HG03558 (cell line): ENCODE results near the gene OVCA2.

Experiments used
- ATAC-seq: cut with Tn5 transposase; IDR thresholded peaks from one replicate; pipeline ENCODE4 v1.9.1; 2021; ENCODE audit warnings: moderate number of reproducible peaks; ENCODE audit not compliant: unreplicated experiment; ENCODE audit errors: extremely low read depth

Gene OVCA2

GRCh38 chr17:2041561-2042389, at the start of gene OVCA2:
TSS of gene OVCA2 (plus strand) at chr17:2042022. CDS start at chr17:2042048, 26 bp downstream.
- no peak for ATAC-seq

- ATAC-seq = no peak
Observed at GRCh38 chr17:1992541-1992940, 49.3 kb upstream of the OVCA2 start.

DNA sequence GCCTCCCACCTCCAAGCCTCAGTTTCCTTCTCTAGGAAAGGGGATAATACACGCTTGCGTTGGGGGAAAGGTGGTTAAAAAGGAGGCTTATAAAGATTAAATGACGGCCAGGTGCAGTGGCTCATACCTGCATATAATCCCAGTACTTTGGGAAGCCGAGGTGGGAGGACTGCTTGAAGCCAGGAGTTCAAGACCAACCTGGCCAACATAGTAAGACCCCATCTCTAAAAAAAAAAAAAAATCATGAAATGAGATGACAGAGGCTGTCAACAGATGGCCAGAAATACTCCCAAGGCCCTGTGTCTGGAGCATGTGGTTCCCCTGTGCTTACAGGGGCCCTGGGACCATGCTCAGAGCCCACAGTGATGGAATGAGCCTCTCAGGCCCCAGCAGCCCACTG, 47.1 kb upstream of the OVCA2 start:
- ATAC-seq = no peak

DNA sequence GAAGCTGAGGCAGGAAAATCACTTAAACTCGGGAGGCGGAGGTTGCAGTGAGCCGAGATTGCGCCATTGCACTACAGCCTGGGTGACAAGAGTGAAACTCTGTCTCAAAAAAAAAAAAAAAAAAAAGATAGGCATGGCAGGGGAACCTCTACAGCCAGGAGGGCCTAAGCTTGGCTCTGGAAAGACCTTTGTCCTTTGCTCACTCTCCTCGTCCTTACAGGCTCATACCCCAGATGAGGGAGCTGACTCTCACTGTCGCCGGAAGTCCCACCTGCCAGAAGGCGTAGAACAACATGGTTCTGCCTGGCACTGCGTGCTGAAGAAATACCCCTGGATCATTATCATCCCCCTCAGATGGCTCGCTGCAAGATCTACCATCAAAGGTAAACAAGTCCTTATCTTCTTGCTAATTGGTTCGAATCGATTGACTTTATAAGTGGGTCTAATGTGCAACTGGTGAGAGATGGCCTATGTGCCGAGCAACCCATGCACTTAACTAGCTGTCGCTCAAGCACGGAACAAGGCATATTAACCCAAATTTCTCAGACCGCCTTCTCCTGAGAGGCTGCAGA, 46.4 kb upstream of the OVCA2 start:
- ATAC-seq = no peak

GRCh38 chr17:1995907-1996799, 45.7 kb upstream of the OVCA2 start:
- ATAC-seq = no peak

- ATAC-seq = no peak
Observed at GRCh38 chr17:1996800-1997288, 45.0 kb upstream of the OVCA2 start.

GRCh38 chr17:1997289-1997926, 44.4 kb upstream of the OVCA2 start:
- no peak for ATAC-seq

GRCh38 chr17:1997927-1998742, 43.7 kb upstream of the OVCA2 start:
- no peak for ATAC-seq

GRCh38 chr17:1999557-2000251, 42.1 kb upstream of the OVCA2 start:
- no peak for ATAC-seq

GRCh38 chr17:2002767-2003329, 39.0 kb upstream of the OVCA2 start:
- ATAC-seq = no peak

GRCh38 chr17:2003525-2003924, 38.3 kb upstream of the OVCA2 start:
- ATAC-seq = no peak

DNA sequence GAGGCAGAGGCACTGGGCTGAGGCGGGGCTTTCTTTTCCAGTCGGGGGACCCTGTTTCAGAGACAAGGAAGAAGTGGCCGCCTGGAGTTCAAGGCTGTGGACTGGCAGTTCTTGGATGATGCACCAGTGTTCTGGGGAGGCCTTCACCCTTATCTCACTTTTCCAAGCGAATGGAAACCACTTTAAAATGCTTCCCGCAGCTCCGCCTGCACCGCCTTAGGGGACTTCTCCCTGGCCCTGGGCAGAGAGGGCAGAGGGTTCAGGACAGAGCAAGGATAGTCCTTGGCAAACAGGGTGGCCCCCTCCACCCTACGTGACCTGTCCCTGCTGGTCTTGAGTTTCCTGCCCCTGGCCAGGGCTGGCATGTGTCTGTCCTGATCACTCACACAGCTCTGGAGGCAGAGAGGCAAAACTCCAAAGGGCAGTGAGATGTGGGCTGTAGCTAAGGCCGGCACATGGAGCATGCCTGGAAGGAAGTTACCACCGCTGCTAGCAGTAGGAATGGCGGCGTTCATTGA, 37.3 kb upstream of the OVCA2 start:
- ATAC-seq = no peak

- ATAC-seq = no peak
Observed at GRCh38 chr17:2008332-2009126, 33.3 kb upstream of the OVCA2 start.

DNA sequence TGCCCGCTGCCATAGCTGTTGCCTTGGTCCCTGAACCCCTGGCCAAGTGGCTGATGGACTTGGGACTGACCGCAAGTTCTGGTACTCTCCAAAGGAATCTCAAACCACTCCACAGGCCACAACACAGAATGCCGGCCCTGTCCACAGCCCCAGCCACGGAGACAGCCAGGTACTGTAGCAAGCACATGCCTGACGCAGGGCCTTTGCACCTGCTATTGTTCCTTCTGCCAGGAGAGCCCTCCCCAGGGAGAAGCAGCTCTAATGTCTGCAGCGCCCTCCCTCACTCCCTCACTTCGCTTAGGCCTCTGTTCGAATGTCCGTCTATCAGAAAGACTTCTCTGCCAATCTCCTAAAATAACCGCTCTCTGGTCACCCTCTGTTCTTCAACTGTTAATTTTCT, 32.1 kb upstream of the OVCA2 start:
- no peak for ATAC-seq

GRCh38 chr17:2011411-2012371, 30.1 kb upstream of the OVCA2 start:
- no peak for ATAC-seq

GRCh38 chr17:2012499-2012898, 29.3 kb upstream of the OVCA2 start:
- ATAC-seq = no peak
